ENCODE data around the gene STK39.

DNA sequence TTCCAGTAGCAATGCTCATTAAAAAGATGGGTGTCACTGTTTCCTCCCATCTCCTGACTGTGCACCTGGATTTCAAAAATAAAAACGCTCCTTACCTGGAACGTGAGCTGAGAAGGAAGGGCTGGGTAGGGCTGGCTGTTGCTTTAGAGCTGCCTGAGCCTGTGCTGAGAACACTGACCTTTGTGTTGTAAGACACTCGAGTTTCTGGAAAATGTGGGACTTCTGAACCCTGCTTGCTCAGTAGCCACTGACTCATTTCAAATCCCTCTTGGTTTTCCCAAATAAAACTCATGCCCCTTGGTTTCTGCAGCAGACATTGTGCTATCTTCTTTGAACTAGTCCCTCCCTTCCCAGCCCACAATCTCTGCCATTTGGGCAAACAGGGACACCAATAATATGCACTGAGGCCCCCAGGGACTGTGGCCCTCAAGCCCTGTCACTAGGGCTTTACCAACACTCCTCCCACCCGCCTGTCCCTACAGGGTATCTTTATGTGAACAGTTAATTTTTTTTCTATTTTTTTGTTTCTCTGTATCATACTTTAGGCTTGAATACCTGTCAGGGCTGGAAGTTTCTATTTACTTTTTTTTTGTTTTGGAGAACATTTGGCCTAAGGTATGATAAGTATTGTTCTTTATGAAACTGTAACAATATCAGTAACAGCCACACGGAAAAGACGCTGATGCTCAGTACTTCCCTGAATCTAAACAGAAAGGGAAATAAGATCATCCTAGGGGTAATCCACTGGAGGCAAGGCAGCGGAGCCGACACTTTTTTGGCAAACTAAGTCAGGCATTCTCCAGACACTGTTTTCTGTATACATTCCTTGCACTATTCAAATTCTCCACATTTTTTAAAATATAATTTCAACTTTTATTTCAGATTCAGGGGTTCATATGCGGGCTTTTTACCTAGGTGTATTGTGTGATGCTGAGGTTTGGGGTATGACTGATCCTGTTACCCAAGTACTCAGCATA lies 280.2 kb downstream of the STK39 start:
- TF ChIP-seq, protein P1, sequence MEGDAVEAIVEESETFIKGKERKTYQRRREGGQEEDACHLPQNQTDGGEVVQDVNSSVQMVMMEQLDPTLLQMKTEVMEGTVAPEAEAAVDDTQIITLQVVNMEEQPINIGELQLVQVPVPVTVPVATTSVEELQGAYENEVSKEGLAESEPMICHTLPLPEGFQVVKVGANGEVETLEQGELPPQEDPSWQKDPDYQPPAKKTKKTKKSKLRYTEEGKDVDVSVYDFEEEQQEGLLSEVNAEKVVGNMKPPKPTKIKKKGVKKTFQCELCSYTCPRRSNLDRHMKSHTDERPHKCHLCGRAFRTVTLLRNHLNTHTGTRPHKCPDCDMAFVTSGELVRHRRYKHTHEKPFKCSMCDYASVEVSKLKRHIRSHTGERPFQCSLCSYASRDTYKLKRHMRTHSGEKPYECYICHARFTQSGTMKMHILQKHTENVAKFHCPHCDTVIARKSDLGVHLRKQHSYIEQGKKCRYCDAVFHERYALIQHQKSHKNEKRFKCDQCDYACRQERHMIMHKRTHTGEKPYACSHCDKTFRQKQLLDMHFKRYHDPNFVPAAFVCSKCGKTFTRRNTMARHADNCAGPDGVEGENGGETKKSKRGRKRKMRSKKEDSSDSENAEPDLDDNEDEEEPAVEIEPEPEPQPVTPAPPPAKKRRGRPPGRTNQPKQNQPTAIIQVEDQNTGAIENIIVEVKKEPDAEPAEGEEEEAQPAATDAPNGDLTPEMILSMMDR (conservative IDR thresholded peaks at IDR 0.05), result no peak
- no peak for TF ChIP-seq ZFX (IDR thresholded peaks at IDR 0.05)

Measured in C4-2B (cell line).